IPS DF 19.7 (cell line): ENCODE data around the gene CCDC192.
"Not testable (repeated sequence)": the region's sequence is repeated elsewhere in the genome, so short reads cannot be mapped to it uniquely, and the experiment has no call there.

Experiments
- DNase-seq: peaks from one replicate; pipeline ENCODE4 v3.0.0-alpha.2; 2013; ENCODE audit warnings: low read depth, low spot score

The CCDC192 gene

DNA sequence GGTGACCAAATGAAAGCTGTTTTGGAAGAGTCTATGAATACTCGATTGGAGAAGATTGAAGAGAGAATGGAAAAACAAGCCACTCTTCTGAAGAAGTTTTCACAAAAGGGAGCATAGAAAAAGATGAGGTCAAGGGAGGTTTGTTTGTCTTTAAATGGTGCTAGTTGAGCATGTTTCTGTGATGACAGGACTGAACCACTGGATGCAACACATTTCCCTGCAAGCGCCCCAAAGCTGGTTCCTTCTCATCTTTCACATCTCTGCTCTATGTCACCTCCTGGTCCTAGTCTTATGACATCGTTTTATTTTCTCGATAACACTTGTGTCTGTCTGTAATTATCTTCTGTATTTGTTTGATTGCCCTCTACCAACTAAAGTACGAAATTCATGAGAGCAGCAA lies 3.8 kb upstream of the CCDC192 start:
- DNase-seq = no peak

DNA sequence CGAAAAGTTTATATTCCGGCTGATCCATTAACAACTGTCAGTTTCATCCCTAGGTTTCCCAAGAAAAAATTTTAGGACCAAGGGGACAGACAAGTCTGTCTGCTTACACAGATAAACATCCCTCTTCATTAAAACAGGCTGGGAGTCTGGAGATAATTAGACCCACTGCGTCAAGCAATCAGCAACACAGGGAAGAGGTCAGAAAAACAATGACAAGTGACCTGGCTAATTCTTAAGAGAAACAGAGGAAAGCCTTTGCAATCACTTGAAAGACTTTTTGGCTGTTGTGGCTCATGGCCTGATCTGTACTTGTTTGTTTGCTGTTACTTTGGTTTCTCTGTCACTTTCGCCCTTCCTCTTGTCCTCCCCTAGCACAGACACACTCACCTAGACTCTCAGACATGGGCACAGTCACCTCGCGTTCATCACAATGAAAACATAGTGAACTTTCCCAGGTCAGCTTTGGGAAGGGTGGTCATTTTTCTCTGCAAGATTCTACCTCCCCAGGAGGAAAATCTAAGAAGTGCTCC lies 2.9 kb upstream of the CCDC192 start:
- DNase-seq = no peak

DNA sequence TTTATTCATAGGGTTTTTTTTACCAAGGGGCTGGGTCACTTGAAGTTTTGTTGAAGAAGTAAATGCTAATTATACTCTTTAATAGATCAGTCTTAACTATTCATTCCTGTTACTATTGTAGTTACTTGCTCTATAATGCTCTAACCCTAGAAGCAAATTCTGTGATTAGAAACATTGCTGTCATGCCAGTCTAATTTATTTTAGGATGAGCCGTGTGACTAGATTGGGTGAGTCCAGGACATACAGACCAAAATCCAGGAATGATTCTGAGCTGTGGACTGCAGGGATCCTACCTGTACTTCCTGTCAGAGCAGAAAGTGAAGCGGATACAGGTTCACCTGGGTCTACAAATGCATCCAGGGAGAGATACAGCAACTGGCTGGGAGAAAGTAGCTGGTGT lies 757 bp upstream of the CCDC192 start:
- DNase-seq = no peak

DNA sequence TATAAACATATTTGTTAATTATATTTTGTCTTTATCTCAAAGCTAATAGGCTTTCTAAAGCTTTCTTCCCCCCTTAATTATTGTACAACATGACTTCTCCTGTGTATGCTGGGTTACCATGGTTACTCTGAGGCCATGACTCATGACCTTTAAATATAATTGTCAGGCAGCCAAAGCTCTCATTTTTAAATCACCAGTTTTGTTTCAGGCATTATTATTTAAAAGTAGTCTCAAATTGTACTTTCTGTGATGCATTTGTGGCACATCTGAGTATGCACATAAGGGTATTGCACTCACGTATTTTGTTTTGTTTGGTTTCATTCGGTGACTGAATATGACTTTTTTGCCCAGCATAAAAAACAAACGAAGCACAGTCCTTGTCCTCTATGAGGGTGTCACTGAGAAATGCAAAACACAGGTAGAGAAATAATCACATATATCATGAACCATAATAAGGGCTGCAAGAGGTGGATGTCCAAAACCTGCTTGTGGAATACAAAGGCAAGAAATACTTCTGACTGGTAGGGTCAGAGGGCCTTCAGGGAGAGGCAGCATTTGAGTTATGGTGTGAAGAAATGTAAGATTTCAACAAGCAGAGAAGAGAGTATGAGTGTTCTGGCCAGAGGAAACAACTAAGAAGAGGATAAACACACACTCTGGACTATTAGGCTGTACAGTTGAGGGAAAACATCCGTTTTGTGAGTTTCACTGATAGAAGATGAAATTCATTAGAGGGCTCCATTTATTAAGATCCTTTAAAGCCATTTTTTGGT lies 2.1 kb downstream of the CCDC192 start:
- DNase-seq = no peak

DNA sequence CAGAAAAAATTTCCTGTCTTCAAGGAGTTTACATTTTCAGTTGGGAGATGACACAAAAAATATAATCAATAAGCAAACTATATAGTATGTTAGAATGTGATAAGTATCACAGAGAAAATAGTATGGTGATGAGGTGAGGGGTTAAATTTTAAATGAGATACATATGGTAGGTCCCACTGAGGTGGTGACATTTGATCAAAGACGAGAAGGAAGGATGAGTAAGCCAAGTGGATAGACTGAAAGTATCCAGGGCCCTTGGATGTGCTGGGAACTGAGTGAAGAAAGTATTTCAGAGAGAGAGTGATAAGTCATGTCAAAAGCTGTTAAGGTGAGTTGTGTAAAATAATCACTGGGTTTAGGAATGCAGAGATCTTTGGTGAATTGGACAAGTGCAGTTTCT lies 3.5 kb downstream of the CCDC192 start:
- no peak for DNase-seq

DNA sequence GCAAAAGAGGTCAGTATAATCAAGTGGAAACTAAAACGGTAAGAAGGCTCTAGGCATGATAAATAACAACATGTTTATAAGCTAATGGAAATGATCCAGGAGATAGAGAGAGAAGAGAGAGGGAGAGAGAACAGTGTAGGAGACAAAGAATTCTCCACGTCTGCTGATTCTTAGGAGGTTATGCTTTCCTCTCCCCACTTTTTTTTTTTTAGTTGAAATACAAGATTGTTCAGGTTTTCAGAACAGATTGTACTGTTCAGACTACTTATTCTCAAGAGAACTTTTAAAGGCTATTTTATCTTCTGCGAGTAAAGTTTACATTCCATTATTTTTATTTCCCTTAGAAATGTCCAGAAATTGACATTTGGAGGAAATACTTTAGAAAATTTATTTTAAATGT lies 4.0 kb downstream of the CCDC192 start:
- DNase-seq = no peak

DNA sequence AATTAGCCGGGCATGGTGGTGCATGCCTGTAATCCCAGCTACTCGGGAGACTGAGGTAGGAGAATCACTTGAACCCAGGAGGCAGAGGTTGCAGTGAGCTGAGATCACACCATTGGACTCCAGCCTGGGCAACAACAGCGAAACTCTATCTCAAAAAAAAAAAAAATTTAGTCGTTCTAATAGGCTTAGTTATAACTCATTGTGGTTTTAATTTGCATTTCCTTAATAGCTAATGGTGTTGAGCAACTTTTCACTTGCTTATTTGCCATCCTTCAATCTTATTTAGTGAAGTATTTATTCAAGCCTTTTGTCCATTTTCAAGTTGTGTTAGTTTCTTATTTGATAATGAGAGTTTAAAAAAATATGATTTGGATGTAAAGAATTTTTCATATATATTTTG lies 9.9 kb downstream of the CCDC192 start:
- DNase-seq = not testable (repeated sequence)

DNA sequence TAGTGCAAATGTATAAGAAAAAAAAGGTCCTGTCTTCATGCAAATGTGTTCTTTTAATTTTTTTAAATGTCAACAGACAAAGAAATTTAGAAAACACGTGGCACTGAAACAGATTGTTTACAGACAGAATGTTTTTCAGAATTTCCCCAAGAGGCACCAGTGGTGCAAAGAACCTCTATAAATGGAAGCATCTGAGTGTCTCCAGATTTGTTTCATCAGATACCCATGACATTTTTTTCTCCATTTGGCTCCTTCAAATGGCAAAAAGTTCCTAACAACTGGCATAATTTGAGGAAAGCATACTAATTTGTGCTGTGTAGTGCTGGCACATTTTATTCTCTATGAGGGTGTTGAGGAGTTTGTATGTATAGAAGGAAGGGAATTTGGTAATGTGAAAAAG lies 15.0 kb downstream of the CCDC192 start:
- no peak for DNase-seq

DNA sequence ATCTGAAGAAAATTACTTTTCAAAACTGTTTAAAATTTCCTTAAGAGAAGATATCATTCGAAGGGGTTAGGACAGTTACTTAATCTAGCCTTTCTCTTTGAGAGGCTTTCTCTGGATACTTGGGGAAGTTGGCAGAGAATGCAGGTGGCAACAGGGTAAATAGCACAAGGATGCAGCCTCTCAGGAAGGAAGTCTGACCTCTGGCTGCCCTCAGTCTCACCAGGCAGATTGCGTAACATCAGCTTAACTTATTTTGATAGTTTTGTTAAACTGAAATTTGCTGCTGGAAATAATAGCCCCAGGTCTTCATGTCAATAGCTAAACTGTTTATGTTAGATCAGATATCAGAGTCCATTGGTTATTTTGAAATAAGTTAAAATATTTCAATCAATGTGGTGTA lies 20.4 kb downstream of the CCDC192 start:
- no peak for DNase-seq

DNA sequence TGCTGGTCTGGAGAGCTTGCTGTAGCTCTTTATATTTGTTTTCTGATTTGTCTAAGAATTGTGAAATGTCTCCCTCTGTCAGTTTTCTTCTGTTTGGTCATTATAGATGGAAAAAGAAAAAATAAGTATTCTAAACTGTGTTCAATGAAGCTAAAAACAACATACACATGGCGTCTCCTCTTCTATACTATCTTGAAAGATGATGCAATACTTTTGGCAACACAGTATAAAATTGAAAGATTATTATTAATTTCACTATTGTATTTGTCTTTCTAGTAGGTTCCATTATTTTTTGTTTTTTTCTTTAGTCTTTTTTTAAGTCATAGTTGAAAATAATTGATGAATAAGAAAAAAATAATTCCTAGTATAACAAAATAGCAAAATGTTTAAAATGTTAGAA lies 22.5 kb downstream of the CCDC192 start:
- DNase-seq = no peak

DNA sequence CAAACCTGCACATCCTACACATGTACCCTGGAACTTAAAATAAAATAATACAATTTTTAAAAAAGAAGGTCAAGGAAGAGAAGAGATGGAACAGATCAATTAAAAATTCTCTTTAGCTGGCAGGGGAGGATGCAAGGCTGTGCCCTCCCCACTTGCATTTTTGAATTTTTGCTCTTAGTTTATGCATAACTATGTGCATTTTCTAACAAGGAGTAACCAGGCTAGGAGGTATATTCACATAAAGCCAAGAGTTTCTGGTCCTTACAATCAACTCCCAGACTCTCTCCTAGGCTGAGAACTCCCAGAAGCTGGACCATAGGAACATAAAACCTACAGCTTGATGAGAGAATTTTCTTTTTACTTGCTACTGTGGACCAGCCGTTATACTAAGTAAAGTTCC lies 29.8 kb downstream of the CCDC192 start:
- no peak for DNase-seq

DNA sequence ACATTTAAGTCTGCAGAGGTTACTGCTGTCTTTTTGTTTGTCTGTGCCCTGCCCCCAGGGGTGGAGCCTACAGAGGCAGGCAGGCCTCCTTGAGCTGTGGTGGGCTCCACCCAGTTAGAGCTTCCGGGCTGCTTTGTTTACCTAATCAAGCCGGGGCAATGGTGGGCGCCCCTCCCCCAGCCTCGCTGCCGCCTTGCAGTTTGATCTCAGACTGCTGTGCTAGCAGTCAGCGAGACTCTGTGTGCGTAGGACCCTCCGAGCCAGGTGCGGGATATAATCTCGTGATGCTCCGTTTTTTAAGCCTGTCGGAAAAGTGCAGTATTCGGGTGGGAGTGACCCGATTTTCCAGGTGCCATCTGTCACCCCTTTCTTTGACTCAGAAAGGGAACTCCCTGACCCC lies 36.2 kb downstream of the CCDC192 start:
- DNase-seq = not testable (repeated sequence)

DNA sequence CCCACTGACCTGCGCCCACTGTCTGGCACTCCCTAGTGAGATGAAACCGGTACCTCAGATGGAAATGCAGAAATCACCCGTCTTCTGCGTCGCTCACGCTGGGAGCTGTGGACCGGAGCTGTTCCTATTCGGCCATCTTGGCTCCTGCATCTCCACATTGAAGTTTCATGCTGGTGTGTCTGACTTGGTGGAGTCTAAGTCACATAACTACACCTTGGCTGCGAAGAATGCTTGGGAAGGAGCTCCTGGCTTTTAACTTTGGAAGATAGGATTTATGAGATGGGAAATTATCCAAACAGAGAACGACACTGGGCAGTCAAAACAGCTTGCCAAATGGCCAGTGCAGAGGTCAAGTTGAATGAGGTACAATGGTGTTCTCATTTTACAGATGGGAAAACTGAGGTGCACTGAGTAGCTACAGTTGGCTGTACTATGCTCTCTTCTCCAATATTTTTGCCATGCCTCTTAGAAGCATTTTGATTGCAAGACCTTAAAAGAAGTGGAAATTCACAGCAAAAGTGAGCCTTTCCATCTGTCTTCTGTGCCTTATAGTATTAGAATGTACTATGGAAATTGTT lies 36.7 kb downstream of the CCDC192 start:
- no peak for DNase-seq

DNA sequence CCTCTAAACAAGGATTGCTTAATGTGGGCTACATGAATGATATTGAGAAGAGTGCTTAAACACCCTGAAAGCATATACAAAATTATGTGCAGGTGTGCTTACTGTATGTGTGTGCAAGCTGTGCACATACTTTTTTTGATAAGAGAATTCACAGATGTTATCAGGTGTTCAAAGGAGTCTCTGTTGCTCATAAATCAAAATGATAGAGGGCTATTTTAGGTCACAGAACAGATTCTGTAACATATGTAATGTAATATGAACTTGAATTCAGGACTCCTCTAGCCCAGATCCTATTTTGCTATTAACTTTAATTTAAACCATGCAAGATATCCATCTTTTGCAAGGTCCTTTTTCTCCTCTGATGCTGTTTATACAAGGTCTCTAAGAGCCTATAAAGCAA lies 38.2 kb downstream of the CCDC192 start:
- no peak for DNase-seq

DNA sequence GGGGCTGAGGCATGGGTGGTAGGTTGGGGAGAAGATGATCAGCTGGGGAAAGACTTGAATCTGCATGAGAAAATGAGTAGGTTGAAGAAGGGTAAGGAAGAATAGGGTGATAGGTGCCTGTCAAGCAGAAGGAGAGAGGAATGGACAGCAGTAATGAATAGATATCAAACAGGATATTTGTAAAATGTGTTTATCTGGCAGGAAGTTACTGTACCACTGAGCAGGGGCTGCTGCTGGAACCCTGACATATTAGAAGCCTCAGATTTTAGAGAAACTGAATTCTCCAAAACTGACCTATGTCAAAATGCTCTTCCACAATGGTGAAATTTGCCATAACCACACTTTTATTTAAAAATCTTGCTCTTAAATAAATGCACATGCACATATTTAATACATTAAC lies 41.0 kb downstream of the CCDC192 start:
- DNase-seq = no peak

DNA sequence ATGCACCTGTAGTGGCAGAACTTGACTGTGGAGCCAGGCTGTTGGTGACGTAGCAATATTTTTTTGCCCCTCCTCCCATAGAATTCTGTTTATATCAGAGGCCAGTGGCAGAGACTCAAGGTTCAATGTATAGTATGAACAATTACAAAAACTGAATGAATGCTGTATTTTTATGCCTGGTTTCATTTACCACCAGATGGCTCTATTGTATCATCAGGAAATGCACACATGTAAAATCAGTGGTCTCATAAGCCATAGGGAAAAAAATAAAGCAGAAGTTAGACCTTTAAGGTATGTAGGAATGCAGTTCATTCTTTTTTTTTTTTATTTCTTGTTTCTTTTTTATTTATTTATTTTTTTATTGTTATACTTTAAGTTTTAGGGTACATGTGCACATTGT lies 43.6 kb downstream of the CCDC192 start:
- DNase-seq = no peak

DNA sequence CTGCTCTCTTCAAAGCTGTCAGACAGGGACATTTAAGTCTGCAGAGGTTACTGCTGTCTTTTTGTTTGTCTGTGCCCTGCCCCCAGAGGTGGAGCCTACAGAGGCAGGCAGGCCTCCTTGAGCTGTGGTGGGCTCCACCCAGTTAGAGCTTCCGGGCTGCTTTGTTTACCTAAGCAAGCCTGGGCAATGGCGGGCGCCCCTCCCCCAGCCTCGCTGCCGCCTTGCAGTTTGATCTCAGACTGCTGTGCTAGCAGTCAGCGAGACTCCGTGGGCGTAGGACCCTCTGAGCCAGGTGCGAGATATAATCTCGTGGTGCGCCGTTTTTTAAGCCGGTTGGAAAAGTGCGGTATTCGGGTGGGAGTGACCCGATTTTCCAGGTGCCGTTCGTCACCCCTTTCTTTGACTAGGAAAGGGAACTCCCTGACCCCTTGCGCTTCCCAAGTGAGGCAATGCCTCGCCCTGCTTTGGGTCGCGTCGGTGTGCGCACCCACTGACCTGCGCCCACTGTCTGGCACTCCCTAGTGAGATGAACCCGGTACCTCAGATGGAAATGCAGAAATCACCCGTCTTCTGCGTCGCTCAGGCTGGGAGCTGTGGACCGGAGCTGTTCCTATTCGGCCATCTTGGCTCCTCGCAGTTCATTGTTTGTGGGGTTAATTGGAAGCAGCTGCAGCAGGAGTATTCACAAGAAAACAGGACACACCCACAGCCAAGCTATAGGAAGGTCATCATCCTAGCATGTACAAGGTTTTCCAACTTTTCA lies 49.5 kb downstream of the CCDC192 start:
- DNase-seq = not testable (repeated sequence)

DNA sequence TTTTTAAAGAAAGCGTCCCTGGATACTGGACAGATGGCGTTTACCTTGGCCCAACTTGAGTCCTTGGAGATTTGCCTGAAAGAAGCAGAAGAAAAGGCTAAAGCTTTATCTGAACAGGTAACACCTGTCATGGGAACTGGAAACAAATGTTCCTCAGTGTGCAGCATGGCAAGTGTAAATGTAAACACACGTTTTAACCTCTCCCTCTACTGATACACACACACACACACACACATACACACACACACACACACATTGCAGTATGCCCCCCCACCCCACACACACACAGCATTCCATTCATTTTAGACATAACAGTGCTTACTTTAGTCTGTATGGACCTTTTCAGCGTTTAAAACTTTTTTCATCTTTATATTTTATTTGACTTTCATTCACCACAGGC lies 51.1 kb downstream of the CCDC192 start:
- DNase-seq = no peak

DNA sequence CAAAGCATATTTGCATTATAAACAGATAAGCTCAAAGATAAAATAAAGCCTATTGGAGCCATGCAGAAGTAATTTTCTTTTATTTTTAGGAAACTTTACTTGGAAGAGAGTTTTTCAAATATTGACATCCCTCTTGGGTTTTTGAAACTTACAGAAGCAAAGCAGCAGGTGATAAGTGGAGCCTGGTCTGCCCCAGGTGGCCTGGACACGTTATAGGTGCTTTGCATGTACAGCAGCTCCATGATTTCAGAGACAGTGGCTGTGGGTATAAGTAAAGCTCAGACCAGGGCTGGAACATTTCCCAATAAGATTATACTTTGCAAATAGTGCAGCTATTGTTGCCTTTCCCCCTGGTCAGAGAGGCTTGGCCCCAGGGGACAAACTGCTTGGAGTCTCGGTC lies 51.5 kb downstream of the CCDC192 start:
- DNase-seq = no peak

DNA sequence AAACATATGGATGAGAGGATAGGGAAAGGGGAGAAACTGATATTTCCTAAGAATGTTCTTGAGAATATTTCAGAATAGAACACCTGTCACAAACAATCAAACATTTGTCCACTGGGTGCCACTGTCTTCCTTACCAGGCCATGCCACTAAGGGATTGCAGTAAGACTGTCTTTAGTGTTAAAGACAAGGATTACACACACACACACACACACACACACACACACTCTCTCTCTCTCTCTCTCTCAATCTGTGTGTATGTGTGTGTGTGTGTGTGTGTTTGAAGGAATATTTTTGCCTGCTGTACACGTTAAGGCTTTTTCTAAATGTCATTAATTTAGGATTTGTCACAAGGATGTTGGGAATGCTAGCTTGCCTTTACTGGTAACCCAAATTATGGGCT lies 54.4 kb downstream of the CCDC192 start:
- DNase-seq = no peak

DNA sequence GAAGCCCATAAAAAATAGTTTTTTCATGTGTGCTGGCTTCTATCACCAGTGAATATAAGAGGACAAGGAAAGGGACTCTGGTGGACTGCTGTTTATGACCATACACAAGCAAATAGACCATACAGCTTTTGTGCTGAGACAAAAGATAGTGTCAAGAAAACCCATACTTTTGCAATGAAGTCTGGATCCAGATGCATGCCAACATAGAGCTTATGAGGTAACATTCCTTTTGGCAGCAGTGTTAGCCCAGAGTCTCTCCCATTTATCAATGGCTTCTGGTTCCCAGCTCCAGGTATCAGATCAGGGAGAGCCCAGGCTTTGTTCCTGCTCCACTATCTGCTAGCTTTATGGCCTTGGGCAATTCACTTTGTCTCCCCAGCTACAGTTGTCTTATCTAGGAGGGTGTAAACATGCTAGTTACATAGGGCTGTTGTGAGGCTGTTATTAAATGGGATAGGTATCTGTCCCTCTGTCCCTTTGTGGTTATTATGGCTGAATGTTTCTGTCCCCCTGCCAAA lies 55.6 kb downstream of the CCDC192 start:
- no peak for DNase-seq

DNA sequence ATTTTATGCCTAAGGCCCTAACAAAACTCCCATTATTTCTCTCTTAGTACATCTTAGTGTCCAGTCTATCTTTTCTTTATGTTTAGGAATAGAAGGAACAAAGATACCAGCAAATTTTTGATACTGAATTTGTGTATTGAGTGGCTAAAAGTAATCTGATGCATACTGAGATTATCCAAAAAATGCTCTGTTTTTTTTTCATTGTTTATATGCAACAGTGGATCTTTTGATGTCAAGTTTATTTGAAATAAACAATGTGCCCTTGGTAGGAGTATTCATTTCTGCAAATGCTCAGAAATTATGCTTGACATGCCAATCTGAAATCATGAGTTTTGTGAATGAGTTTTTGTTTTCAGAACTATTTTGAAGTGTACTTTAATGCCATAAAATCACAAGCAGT lies 58.7 kb downstream of the CCDC192 start:
- DNase-seq = no peak
